Hematopoietic multipotent progenitor cell treated with erythropoietin and hydrocortisone succinate and interleukin-3 and kit ligand, for 4 days (in vitro differentiated cells): Measurements from ENCODE around the gene KIF26B.
"Not testable (repeated sequence)": the region's sequence is repeated elsewhere in the genome, so short reads cannot be mapped to it uniquely, and the experiment has no call there.

Experiments
- DNase-seq: peaks from one replicate; pipeline ENCODE4 v3.0.0-alpha.2; 2015

KIF26B gene

DNA sequence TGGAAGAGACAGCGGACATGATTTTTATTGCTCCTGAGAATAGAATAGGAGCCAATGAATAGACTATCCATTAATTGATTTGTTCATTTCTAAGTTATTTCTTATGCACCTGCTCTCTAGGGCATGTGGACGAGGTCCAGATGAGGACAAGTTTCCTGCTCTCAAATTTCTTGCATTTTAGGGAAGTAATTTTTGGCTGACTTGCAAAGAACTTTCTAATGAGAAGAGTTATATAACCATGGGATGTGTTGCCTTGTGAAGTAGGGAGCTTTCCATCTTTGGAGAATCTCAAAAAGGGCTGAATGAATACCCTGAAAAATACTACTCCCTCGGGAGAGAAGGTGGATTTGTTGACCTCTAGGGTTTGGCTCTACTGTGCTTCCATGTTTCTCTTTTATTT, 243.0 kb downstream of the KIF26B start:
- no peak for DNase-seq

GRCh38 chr1:245398180-245398579, 243.4 kb downstream of the KIF26B start:
- DNase-seq, result no peak

DNA sequence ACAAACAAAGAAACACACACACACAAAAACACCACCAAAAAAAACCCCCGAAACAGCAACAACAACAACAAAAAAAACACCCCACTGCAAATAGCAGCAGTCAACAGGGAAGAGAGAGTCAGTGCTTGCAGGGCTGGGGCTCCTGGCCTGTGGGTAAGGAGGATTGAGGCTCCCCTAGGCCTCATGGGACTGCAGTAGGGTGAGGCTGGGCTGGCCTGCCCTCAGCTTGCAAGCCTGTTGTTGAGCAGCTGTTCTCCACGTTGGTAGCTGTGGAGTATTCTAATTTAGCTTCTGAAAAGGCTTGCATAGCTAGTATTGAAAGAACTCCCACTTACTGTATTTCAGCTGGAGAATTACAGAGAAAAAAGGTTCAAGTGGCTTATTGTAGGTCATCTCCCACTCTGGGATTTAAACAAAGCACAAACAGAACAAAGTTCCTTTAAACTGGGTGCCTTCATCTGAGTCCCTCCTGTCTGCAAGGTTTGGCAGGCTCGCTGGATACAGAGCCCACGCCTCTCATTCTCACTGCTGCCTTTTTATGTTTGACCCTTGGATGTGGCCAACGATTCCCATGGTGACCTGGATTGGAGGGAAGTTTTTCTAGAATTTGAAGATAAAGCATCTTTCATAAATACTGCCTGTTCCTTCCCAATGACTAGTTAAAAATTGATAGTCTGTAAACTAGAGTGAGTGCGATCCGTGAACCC, 247.2 kb downstream of the KIF26B start:
- DNase-seq, result no peak

DNA sequence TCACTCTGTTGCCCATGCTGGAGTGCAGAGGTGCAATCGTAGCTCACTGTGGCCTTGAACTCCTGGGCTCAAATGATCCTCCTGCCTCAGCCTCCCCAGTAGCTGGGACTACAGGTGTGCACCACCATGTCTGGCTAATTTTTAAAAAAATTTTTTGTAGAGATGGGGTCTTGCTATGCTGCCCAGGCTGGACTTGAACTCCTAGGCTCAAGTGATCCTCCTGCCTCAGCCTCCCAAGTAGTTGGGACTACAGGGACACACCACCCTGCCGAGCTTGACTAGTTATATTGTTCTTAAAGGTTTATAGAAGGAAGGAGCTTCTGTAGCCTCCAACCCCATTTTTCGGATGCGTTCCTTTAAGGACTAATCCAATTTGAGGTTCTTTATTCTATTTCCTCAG, 248.2 kb downstream of the KIF26B start:
- DNase-seq, result not testable (repeated sequence)

DNA sequence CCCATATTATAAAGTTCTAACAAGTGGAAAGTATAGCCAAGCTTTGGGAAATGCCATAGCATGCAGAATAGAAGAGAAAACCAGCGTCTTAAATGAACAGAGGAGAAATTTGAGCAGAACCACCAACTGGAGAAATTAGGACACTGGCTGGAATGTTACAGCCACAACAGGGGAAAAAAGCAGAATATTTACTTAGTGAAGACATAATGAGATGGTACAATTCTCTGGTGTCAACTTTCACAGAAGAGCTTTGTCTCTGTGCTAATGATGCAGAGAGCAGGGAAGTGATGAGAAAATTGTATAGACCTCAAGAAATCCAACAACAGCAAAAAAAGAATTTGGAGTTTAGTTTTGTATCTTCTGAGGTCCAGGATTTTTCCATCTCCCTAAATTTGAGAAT, 249.7 kb downstream of the KIF26B start:
- DNase-seq, result no peak

DNA sequence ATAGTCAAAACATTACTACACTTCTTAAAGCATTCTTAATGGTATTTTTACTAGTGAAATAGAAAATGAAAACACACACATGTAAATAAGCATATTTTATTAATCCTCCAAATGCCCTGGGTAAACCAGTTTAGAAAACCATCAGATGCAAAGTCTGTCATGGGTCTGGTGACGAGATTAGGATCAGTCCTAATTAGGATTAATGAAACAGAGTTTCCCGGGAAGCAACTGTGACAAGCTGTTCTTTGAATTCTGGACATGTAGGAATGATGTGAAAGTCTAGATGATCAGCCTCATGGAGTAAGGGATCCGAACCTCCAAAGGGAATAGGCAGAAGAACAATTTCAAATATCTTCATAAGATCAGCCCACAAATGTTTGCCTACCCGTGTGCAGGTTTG, 250.2 kb downstream of the KIF26B start:
- DNase-seq, result no peak

GRCh38 chr1:245406426-245406825, 251.6 kb downstream of the KIF26B start:
- DNase-seq, result no peak

DNA sequence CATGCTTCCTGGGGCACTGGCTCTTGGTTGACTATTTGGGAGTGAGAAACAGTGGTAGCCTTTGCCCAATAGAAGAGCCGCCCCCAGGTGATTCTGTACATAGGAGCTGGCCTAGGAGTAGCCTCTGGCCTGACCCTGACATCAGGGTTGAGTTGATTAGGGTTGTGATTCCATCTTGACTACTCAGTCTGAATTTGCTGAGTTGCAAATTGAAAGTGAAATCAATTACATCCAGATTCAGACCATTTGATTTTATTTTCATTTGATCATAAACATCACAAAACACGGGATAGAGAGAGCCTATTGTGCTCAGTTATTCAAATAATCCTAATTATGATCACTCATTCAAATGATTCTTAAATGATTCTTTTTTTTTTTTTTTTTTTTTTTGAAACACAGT, 253.2 kb downstream of the KIF26B start:
- no peak for DNase-seq

GRCh38 chr1:245409341-245410195, 254.8 kb downstream of the KIF26B start:
- DNase-seq, result no peak

DNA sequence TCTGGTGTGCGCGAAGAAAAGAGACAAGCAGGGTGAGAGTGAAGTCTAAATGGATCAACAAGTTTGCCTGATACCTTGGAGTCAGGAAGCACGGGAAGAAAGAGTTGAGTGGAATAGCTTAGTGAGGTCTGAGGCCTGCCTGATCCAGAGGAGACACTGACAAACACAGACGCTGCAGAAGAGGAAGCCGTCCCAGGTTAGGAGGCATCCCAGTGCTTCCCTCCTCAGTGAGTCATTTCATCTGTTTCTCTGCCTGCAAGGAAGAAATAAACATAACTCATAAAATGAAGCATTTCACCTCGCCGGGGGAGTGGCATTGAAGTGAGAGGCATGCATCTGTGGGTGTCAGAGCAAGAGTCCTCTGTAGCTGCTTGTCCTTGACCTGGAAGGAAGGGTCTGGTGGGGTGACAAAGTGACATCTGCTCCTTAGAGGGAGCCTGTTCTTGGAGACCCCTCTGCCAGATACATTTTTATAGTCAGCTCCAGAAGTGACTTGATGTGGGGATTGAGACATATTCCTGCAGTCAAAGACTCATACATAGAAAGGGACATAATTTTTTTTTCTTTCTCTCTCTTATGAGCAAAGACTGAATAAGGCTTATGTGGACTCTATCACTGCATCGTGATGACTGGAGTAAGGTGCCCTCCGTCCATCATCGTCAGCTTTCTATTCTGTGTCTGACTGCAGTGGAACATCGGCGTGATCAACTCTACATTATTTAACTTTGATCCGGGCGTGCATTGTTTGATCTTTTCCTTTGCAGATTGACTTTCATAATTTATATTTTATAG, 256.7 kb downstream of the KIF26B start:
- DNase-seq, result no peak

GRCh38 chr1:245412306-245412705, 257.5 kb downstream of the KIF26B start:
- no peak for DNase-seq

DNA sequence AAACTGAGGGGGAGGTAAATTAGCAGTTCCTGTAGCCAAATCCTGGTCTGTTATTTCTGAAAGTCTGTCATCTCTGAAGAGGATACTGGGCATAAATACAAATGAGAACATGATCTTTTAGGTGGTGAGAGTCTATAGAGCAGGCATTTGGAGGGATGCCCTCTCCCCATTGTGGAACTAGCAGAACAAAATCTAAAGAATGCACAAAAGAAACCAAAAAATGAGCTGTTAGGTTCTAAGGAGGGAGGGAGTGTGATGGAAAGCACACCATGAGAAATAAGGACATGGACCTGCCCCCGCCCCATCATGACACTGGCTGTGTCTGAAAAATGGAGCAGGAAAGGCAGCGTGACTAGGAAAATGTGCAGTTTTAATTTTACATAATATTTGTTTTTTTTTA, 262.0 kb downstream of the KIF26B start:
- DNase-seq, result no peak

GRCh38 chr1:245418077-245418476, 263.3 kb downstream of the KIF26B start:
- no peak for DNase-seq

DNA sequence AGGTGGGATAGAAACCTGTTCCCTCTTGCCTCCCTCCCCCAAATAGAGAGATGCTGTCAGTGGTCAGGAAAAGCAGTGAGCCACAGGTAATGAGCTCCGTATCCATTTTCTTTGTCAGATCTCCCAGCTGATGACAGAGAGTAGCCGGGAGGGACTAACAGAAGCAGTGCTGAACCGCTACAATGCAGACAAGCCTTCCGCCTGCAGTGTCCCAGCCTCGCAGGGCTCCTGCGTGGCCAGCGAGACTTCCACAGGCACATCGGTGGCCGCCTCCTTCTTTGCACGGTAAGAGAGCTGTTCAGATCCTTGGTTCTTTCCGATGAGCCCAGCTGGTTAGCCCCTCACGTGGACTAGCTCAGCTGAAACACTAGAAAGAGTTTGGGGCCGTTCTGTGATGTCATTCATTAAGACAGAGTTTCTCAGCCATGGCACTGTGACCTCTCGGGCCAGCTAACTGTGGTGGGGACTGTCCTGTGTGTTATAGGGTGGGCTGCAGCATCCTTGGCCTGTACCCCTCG, 264.7 kb downstream of the KIF26B start:
- DNase-seq, result no peak

DNA sequence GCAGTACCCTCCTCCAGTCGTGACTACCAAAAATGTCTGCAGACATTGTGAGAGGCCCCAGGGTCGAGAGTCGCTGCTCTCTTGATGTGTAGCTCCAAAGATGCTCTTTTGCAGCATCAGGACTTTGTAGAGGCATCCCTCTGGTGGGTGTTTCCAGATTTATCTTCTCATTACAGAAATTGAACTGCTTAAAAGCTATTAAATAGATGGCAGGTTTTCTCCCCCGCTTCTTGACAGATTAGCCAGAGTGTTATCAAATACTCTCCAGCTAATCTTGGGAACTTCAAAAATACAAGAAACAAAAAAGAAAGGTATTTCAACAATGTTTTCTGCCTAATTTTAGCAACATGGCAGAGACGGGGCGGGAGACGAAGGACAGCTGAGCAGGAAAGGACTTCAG, 265.2 kb downstream of the KIF26B start:
- no peak for DNase-seq

DNA sequence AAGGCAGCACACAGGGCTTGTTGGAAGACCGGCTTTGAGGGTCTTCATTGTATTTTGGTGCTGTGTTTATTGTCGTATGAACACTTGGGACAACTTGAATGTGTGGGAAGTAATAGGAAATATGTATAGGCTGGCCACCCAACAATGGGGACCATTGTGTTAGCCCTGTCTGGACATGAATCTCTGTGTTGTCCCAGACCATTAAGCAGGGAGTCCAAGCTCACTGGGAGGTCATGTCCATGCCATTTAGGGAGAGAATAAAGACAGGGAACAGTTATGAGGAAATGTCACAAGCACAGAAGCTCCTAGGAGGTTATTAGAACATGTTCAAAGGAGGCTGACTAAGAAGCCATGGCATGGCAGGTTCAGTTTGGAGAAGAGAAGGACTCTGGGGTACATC, 266.1 kb downstream of the KIF26B start:
- no peak for DNase-seq

GRCh38 chr1:245428681-245429080, 273.9 kb downstream of the KIF26B start:
- no peak for DNase-seq

- DNase-seq, result no peak
Measured at GRCh38 chr1:245431706-245432105, 276.9 kb downstream of the KIF26B start.

GRCh38 chr1:245432228-245432875, 277.6 kb downstream of the KIF26B start:
- DNase-seq, result no peak

- no peak for DNase-seq
Measured at GRCh38 chr1:245433561-245433960, 278.8 kb downstream of the KIF26B start.

DNA sequence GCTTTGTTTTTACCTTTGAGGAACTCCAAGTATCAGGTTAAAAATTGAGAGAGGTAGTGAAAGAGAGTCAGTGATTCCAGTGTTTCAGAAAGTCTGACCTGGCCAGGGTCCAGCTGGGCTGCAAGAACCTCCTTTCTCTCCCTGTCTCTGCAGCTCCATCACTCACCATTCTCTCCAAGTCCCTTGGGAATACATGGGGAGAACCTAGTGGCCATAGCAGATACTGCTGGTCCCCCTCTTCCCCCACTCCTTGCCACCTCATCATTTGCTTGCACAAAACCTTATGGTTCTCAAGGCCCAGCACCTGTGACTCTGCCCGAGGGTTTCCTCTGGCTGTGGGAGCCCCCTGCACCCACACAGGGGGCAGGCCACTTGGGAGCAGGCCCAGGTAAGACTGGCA, 279.5 kb downstream of the KIF26B start:
- DNase-seq, result no peak

DNA sequence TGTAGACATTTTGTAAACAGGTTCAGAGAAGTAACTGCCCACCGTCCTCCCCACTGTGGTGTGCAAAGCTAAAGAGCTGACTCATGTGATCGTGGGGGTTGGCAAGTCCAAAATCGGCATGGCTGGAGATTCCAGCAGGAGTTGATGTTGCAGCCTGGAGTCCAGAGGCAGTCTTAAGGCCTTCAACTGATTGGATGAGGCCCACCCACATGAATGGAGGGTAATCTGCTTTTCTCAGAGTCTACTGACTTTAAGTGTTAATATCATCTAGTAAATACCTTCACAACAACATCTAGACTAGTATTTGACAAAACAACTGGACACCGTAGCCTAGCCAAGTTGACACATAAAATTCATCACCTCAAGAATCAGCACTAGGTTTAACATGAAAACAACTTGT, 281.6 kb downstream of the KIF26B start:
- no peak for DNase-seq
